ENCODE results near the gene GRID1.
"Not testable (repeated sequence)": the region's sequence is repeated elsewhere in the genome, so short reads cannot be mapped to it uniquely, and the experiment has no call there.

The GRID1 gene

GRCh38 chr10:85986777-85987176, 379.8 kb downstream of the GRID1 start:
- DNase-seq (ENCODE audit: low read depth), result no peak

GRCh38 chr10:85983051-85983450, 383.5 kb downstream of the GRID1 start:
- DNase-seq (ENCODE audit: low read depth), result no peak

GRCh38 chr10:85979598-85979997, 387.0 kb downstream of the GRID1 start:
- no peak for DNase-seq (ENCODE audit: low read depth)

GRCh38 chr10:85978566-85979358, 387.8 kb downstream of the GRID1 start:
- DNase-seq (ENCODE audit: low read depth), result no peak

- no peak for DNase-seq (ENCODE audit: low read depth)
Measured at GRCh38 chr10:85977642-85978041, 389.0 kb downstream of the GRID1 start.

GRCh38 chr10:85976267-85976793, 390.3 kb downstream of the GRID1 start:
- DNase-seq (ENCODE audit: low read depth), result no peak

GRCh38 chr10:85971494-85971893, 395.1 kb downstream of the GRID1 start:
- no peak for DNase-seq (ENCODE audit: low read depth)

GRCh38 chr10:85967594-85967993, 399.0 kb downstream of the GRID1 start:
- DNase-seq (ENCODE audit: low read depth), result no peak

- no peak for DNase-seq (ENCODE audit: low read depth)
Measured at GRCh38 chr10:85961479-85962067, 405.0 kb downstream of the GRID1 start.

GRCh38 chr10:85961073-85961472, 405.5 kb downstream of the GRID1 start:
- DNase-seq (ENCODE audit: low read depth), result no peak

- DNase-seq (ENCODE audit: low read depth), result no peak
Measured at GRCh38 chr10:85959239-85959638, 407.4 kb downstream of the GRID1 start.

GRCh38 chr10:85950921-85951320, 415.7 kb downstream of the GRID1 start:
- DNase-seq (ENCODE audit: low read depth), result no peak

GRCh38 chr10:85946713-85947326, 419.8 kb downstream of the GRID1 start:
- no peak for DNase-seq (ENCODE audit: low read depth)

- no peak for DNase-seq (ENCODE audit: low read depth)
Measured at GRCh38 chr10:85936161-85936560, 430.4 kb downstream of the GRID1 start.

- no peak for DNase-seq (ENCODE audit: low read depth)
Measured at GRCh38 chr10:85934586-85934985, 432.0 kb downstream of the GRID1 start.

- DNase-seq (ENCODE audit: low read depth), result not testable (repeated sequence)
Measured at GRCh38 chr10:85929993-85930392, 436.6 kb downstream of the GRID1 start.

GRCh38 chr10:85927952-85928665, 438.5 kb downstream of the GRID1 start:
- DNase-seq (ENCODE audit: low read depth), result no peak

- no peak for DNase-seq (ENCODE audit: low read depth)
Measured at GRCh38 chr10:85926986-85927385, 439.6 kb downstream of the GRID1 start.

GRCh38 chr10:85926136-85926535, 440.5 kb downstream of the GRID1 start:
- DNase-seq (ENCODE audit: low read depth), result no peak

- no peak for DNase-seq (ENCODE audit: low read depth)
Measured at GRCh38 chr10:85925201-85925750, 441.3 kb downstream of the GRID1 start.

GRCh38 chr10:85924382-85925102, 442.1 kb downstream of the GRID1 start:
- no peak for DNase-seq (ENCODE audit: low read depth)

Measured in stimulated activated CD8-positive, alpha-beta memory T cell treated with anti-CD3 and anti-CD28 coated beads, Interleukin-15, amount 100 ng/mL, for 24 hours (primary cell).